HepG2 (cell line): ENCODE results near the gene PITHD1. TPM values are rescaled to one million over a fixed set of nuclear protein-coding genes. Genes with fewer than 3 reads are reported as not detected.

Source experiments
- ATAC-seq: fragments of 200-7000 bp; cut with Tn5 transposase; 3 replicates; pipeline ENCODE4 v1.9.1; 2020; ENCODE audit warnings: mild to moderate bottlenecking, moderate library complexity
- BruUV-seq: library from RNA; stranded (reverse); fragments of 400-500 nt; replicated peaks from 2 replicates; lab custom pipeline; 2021; lab: Mats Ljungman, UMichigan
- CTCF ChIA-PET: fragments of 300-600 bp; formaldehyde crosslinking; extraction: SDS; loops from one replicate; lab custom pipeline; 2021; ENCODE audit warnings: low total read pairs, inconsistent platforms, low intra/inter-chr PET ratio; lab: Yijun Ruan, JAX
- POLR2A ChIA-PET: fragments of 350-600 bp; sonication (Branson Sonifier 250); formaldehyde crosslinking; loops from one replicate; lab custom pipeline; 2020; ENCODE audit warnings: antibody characterized with exemption, inconsistent platforms; lab: Yijun Ruan, JAX
- DNase-seq: peaks from one replicate; pipeline ENCODE4 v3.0.0-alpha.2; 2015; ENCODE audit warnings: low spot score
- FAIRE-seq: peaks from 3 replicates; lab custom pipeline; 2011; peaks lifted over from hg19 to GRCh38; lab: Jason Lieb, UNC
- H2AFZ ChIP-seq: one replicate; pipeline ENCODE4 v1.6.1; 2011; ENCODE audit warnings: low read length, inconsistent platforms
- H3K27ac ChIP-seq: fragments of 300-600 bp; 3 replicates; pipeline ENCODE4 v1.8.0; 2011; ENCODE audit warnings: mixed run types, mild to moderate bottlenecking, mixed read lengths, low read length, inconsistent platforms; ENCODE audit not compliant: insufficient read depth; ENCODE audit errors: extremely low read length
- H3K27me3 ChIP-seq, 2 experiments: fragments of 200-600 bp in 1 of 2; 2 replicates in 1 of 2; 3 replicates in 1 of 2; pipeline versions ENCODE4 v1.6.0 to v1.8.0; 2011; ENCODE audit warnings: low read length in 2 of 2, mild to moderate bottlenecking in 2 of 2, moderate library complexity in 2 of 2, inconsistent platforms in 1 of 2; ENCODE audit not compliant: insufficient read depth in 2 of 2, control insufficient read depth in 1 of 2
- H3K36me3 ChIP-seq, 2 experiments: fragments of 200-600 bp in 1 of 2; replicated peaks in 1 of 2; 2 replicates in 1 of 2; 3 replicates in 1 of 2; pipeline versions ENCODE4 v1.5.1 to v1.8.0; 2011; ENCODE audit warnings: low read length in 2 of 2, inconsistent platforms in 1 of 2; ENCODE audit not compliant: insufficient read depth in 2 of 2, control insufficient read depth in 1 of 2
- H3K4me1 ChIP-seq: 2 replicates; pipeline ENCODE4 v1.5.1; 2012; ENCODE audit warnings: low read length, inconsistent platforms; ENCODE audit not compliant: insufficient read depth
- H3K4me2 ChIP-seq: 2 replicates; pipeline ENCODE4 v1.6.0; 2011; ENCODE audit warnings: low read depth, low read length, inconsistent platforms
- H3K4me3 ChIP-seq, 3 experiments: fragments of 200-600 bp in 1 of 3; sonication (generic), shearing (Covaris generic) in 1 of 3; replicated peaks in 1 of 3; 2 replicates each; pipeline ENCODE4 v1.5.1; 2011 to 2016; ENCODE audit warnings: low read length in 3 of 3, inconsistent platforms in 2 of 3, low read depth in 2 of 3, mild to moderate bottlenecking in 2 of 3, control low read depth in 1 of 3, mixed read lengths in 1 of 3; ENCODE audit not compliant: insufficient read depth in 1 of 3
- H3K79me2 ChIP-seq: one replicate; pipeline ENCODE4 v1.6.1; 2011; ENCODE audit warnings: low read length, inconsistent platforms; ENCODE audit not compliant: insufficient read depth
- H3K9ac ChIP-seq: 2 replicates; pipeline ENCODE4 v1.6.0; 2011; ENCODE audit warnings: mild to moderate bottlenecking, low read depth, low read length, inconsistent platforms; ENCODE audit not compliant: insufficient read depth
- H3K9me3 ChIP-seq: 2 replicates; pipeline ENCODE4 v1.5.1; 2012; ENCODE audit warnings: mild to moderate bottlenecking, low read length
- H4K20me1 ChIP-seq: 2 replicates; pipeline ENCODE4 v1.6.0; 2011; ENCODE audit warnings: inconsistent platforms, mild to moderate bottlenecking, low read length, moderate library complexity; ENCODE audit not compliant: insufficient read depth
- CBX2 ChIP-seq, 2 experiments: fragments of 200-600 bp in 1 of 2; sonication (generic); formaldehyde crosslinking in 1 of 2; IDR thresholded peaks; 2 replicates each; pipeline versions ENCODE4 v1.7.0 to v1.8.1; 2018 to 2022; ENCODE audit warnings: low read depth in 2 of 2, low read length in 1 of 2, mild to moderate bottlenecking in 1 of 2, missing genetic modification reagents in 1 of 2
- SAP130 ChIP-seq: IDR thresholded peaks from 2 replicates; pipeline ENCODE4 v1.6.1; 2016; ENCODE audit warnings: low read depth
- XRCC5 ChIP-seq: fragments of 200-400 bp; formaldehyde crosslinking; optimal IDR thresholded peaks from 2 replicates; pipeline ENCODE3; 2017; ENCODE audit warnings: mild to moderate bottlenecking, low read length
- YEATS2 ChIP-seq: sonication (generic); formaldehyde crosslinking; IDR thresholded peaks from 2 replicates; pipeline ENCODE4 v1.4.0; 2020; ENCODE audit warnings: missing genetic modification reagents, borderline replicate concordance
- ZNF3 ChIP-seq: IDR thresholded peaks from 2 replicates; pipeline ENCODE4 v1.7.0; 2017; ENCODE audit warnings: inconsistent platforms
- ZNF333 ChIP-seq: sonication (generic); formaldehyde crosslinking; IDR thresholded peaks from 2 replicates; pipeline ENCODE4 v1.4.0; 2020; ENCODE audit warnings: mild to moderate bottlenecking, missing genetic modification reagents, borderline replicate concordance
- WGBS: methylation state at CpG from one replicate; pipeline ENCODE4 v1.1.6; 2017; ENCODE audit warnings: low lambda C conversion rate; 5-methylcytosine and 5-hydroxymethylcytosine counted together
- in situ Hi-C: cut with HindIII; loops from 2 replicates; pipeline ENCODE4 v1.10.0; 2017; ENCODE audit warnings: low pct_unique_long_range_greater_than_20kb; ENCODE audit not compliant: extremely low pct_ligation_motif_present
- intact Hi-C: fragments of 100-400 bp; cut with micrococcal nuclease; formaldehyde crosslinking; loops from one replicate; pipeline ENCODE4 v1.10.0; 2022; ENCODE audit not compliant: unreplicated experiment
- polyA plus RNA-seq, 8 experiments: library from polyadenylated mRNA; depleted of rRNA in 3 of 8; stranded (reverse) in 7 of 8; unstranded in 1 of 8; fragments of >200 nt; fragmentation: Illumina TruSeq in 4 of 8; extraction: Trizol in 4 of 8; gene quantifications; 2 replicates each; pipeline versions ENCODE4 v1.2.1 to v1.2.3, GENCODE V29; 2011 to 2016; ENCODE audit warnings: low read depth in 4 of 8, missing spikeins in 1 of 8, mixed read lengths in 1 of 8; ENCODE audit not compliant: insufficient read depth in 1 of 8
- total RNA-seq, 5 experiments: library from RNA; depleted of rRNA; stranded (reverse); fragments of >200 nt; fragmentation: Illumina TruSeq; extraction: Trizol; gene quantifications; 2 replicates each; pipeline ENCODE4 v1.2.3, GENCODE V29; 2016; ENCODE audit warnings: low read depth in 1 of 5
- TF ChIP-seq, protein P1 (sequence below): sonication (generic); formaldehyde crosslinking; IDR thresholded peaks from 2 replicates; pipeline ENCODE4 v1.8.1; 2023; ENCODE audit warnings: mild to moderate bottlenecking, missing genetic modification reagents, borderline replicate concordance
- TF ChIP-seq, protein P2 (sequence below): sonication (generic); formaldehyde crosslinking; IDR thresholded peaks from 2 replicates; pipeline ENCODE4 v1.5.0; 2020; ENCODE audit warnings: missing genetic modification reagents
- TF ChIP-seq, protein P3 (sequence below): sonication (generic); formaldehyde crosslinking; IDR thresholded peaks from 2 replicates; pipeline ENCODE4 v1.5.0; 2020; ENCODE audit warnings: mild to moderate bottlenecking, low read depth, missing genetic modification reagents, borderline replicate concordance
- TF ChIP-seq, protein P4 (sequence below): sonication (generic); formaldehyde crosslinking; IDR thresholded peaks from 2 replicates; pipeline ENCODE4 v1.5.0; 2020; ENCODE audit warnings: mild to moderate bottlenecking, missing genetic modification reagents
- TF ChIP-seq, protein P5 (sequence below): sonication (generic); formaldehyde crosslinking; IDR thresholded peaks from 2 replicates; pipeline ENCODE4 v1.4.0; 2020; ENCODE audit warnings: missing genetic modification reagents
- TF ChIP-seq, protein P6 (sequence below): sonication (generic); formaldehyde crosslinking; conservative IDR thresholded peaks from 2 replicates; pipeline ENCODE4 v1.4.0; 2020; ENCODE audit warnings: missing genetic modification reagents

Gene PITHD1
- total and polyA plus RNA-seq, 2 of the 13 experiments (the other 11 are each of a cell fraction or from before 2014, with no cell fraction given), result 28.0 to 37.3 TPM

DNA sequence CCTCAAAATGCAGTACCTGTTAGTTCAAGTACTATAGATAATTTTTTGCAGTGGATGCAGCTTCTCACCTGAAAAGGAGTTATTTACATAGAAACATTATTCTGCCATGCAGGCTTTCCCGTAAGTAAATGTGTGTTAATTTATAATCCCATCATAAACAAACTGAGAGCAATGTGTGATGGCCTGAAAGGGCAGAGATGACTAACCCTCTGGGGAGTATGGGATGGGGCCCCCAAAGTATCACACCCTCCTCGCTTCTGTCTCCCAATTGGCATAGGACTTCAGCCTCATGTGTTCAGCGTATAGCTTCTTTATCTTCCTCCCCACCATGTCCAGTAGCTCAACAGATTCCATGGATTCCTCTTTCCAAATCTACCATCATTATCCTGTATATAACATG is 39.4 kb downstream of the PITHD1 start:
- Histone ChIP-seq H3K4me1 (no peaks in the 10 kb centered on the region), H2AFZ (no peak overlapping the region), H3K36me3 (peaks cover 1 to 22% of the 10 kb centered on the region in 2 experiments; a peak in 2 of 5 replicates), H3K9me3 (no peaks in the 10 kb centered on the region), H3K79me2 (no peaks in the 10 kb centered on the region), H3K4me3 (no peak overlapping the region), H3K9ac (no peak overlapping the region), H3K27ac (no peak overlapping the region), H3K27me3 (no peaks in the 10 kb centered on the region), H3K4me2 (no peak overlapping the region), H4K20me1 (no peaks in the 10 kb centered on the region)
- in situ Hi-C loops, result no loop called here
- FAIRE-seq (no peak), ATAC-seq (no peak), DNase-seq (no peak)
- TF ChIP-seq ZNF333, result no peak
- no peak for TF ChIP-seq SAP130 (CRISPR knock-in tag)
- TF ChIP-seq CBX2 (IDR thresholded peaks at IDR 0.05; ENCODE audit: low read depth, low read length), result no peak
- no peak for TF ChIP-seq CBX2 (CRISPR knock-in tag; IDR thresholded peaks at IDR 0.05; ENCODE audit: low read depth)
- TF ChIP-seq YEATS2, result no peak
- TF ChIP-seq, protein P1, sequence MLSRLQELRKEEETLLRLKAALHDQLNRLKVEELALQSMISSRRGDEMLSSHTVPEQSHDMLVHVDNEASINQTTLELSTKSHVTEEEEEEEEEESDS (CRISPR knock-in tag), result no peak
- TF ChIP-seq, protein P2, sequence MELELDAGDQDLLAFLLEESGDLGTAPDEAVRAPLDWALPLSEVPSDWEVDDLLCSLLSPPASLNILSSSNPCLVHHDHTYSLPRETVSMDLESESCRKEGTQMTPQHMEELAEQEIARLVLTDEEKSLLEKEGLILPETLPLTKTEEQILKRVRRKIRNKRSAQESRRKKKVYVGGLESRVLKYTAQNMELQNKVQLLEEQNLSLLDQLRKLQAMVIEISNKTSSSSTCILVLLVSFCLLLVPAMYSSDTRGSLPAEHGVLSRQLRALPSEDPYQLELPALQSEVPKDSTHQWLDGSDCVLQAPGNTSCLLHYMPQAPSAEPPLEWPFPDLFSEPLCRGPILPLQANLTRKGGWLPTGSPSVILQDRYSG (CRISPR knock-in tag), result no peak
- TF ChIP-seq, protein P3, sequence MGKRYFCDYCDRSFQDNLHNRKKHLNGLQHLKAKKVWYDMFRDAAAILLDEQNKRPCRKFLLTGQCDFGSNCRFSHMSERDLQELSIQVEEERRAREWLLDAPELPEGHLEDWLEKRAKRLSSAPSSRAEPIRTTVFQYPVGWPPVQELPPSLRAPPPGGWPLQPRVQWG, result no peak
- TF ChIP-seq, protein P4, sequence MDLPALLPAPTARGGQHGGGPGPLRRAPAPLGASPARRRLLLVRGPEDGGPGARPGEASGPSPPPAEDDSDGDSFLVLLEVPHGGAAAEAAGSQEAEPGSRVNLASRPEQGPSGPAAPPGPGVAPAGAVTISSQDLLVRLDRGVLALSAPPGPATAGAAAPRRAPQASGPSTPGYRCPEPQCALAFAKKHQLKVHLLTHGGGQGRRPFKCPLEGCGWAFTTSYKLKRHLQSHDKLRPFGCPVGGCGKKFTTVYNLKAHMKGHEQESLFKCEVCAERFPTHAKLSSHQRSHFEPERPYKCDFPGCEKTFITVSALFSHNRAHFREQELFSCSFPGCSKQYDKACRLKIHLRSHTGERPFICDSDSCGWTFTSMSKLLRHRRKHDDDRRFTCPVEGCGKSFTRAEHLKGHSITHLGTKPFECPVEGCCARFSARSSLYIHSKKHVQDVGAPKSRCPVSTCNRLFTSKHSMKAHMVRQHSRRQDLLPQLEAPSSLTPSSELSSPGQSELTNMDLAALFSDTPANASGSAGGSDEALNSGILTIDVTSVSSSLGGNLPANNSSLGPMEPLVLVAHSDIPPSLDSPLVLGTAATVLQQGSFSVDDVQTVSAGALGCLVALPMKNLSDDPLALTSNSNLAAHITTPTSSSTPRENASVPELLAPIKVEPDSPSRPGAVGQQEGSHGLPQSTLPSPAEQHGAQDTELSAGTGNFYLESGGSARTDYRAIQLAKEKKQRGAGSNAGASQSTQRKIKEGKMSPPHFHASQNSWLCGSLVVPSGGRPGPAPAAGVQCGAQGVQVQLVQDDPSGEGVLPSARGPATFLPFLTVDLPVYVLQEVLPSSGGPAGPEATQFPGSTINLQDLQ (CRISPR knock-in tag), result no peak
- no peak for TF ChIP-seq ZNF3 (CRISPR knock-in tag)
- TF ChIP-seq, protein P5, sequence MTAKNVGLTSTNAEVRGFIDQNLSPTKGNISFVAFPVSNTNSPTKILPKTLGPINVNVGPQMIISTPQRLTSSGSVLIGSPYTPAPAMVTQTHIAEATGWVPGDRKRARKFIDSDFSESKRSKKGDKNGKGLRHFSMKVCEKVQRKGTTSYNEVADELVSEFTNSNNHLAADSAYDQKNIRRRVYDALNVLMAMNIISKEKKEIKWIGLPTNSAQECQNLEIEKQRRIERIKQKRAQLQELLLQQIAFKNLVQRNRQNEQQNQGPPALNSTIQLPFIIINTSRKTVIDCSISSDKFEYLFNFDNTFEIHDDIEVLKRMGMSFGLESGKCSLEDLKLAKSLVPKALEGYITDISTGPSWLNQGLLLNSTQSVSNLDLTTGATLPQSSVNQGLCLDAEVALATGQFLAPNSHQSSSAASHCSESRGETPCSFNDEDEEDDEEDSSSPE (CRISPR knock-in tag), result no peak
- TF ChIP-seq XRCC5, result no peak
- TF ChIP-seq, protein P6, sequence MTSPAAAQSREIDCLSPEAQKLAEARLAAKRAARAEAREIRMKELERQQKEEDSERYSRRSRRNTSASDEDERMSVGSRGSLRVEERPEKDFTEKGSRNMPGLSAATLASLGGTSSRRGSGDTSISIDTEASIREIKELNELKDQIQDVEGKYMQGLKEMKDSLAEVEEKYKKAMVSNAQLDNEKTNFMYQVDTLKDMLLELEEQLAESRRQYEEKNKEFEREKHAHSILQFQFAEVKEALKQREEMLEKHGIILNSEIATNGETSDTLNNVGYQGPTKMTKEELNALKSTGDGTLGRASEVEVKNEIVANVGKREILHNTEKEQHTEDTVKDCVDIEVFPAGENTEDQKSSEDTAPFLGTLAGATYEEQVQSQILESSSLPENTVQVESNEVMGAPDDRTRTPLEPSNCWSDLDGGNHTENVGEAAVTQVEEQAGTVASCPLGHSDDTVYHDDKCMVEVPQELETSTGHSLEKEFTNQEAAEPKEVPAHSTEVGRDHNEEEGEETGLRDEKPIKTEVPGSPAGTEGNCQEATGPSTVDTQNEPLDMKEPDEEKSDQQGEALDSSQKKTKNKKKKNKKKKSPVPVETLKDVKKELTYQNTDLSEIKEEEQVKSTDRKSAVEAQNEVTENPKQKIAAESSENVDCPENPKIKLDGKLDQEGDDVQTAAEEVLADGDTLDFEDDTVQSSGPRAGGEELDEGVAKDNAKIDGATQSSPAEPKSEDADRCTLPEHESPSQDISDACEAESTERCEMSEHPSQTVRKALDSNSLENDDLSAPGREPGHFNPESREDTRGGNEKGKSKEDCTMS (CRISPR knock-in tag), result no peak
- POLR2A ChIA-PET, result interaction anchor here (0.9 kb wide), 1 partner anchor 39 kb away, joined by 3 read pairs; the partner anchor contains the start of gene PITHD1
- no TSS peak for BruUV-seq
- intact Hi-C loops, result no loop called here
- CTCF ChIA-PET, result no interaction called here
- 98% methylated on average over 3 of the region's 3 CpGs for WGBS
